HEK293 (cell line): ENCODE results near the gene DEFB121.
"Not testable (repeated sequence)": the region's sequence is repeated elsewhere in the genome, so short reads cannot be mapped to it uniquely, and the experiment has no call there.

Experiments used
- CTCF ChIA-PET: fragments of 350-600 bp; formaldehyde crosslinking; extraction: SDS; loops from one replicate; lab custom pipeline; 2021; ENCODE audit warnings: antibody characterized with exemption; lab: Yijun Ruan, JAX
- POLR2A ChIA-PET: fragments of 300-600 bp; formaldehyde crosslinking; extraction: SDS; loops from one replicate; lab custom pipeline; 2020; ENCODE audit warnings: antibody characterized with exemption, inconsistent platforms; lab: Yijun Ruan, JAX
- H3K27ac ChIP-seq: fragments of 200-500 bp; sonication (Bioruptor generic); 2 replicates; pipeline ENCODE4 v1.5.1; 2014; ENCODE audit warnings: low read depth, low read length, control low read depth, inconsistent platforms; ENCODE audit errors: extremely low read depth
- H3K36me3 ChIP-seq, 2 experiments: fragments of 200-500 bp in 1 of 2; sonication (Bioruptor generic) in 1 of 2; 1 replicate in 1 of 2; 2 replicates in 1 of 2; pipeline ENCODE4 v1.5.1; 2014 to 2017; ENCODE audit warnings: inconsistent platforms in 2 of 2, low read length in 2 of 2; ENCODE audit not compliant: control insufficient read depth in 2 of 2, insufficient read depth in 1 of 2
- H3K4me1 ChIP-seq: fragments of 200-500 bp; sonication (Bioruptor generic); 2 replicates; pipeline ENCODE4 v1.5.1; 2014; ENCODE audit warnings: mild to moderate bottlenecking, low read length, inconsistent platforms; ENCODE audit not compliant: control insufficient read depth, insufficient read depth
- H3K4me3 ChIP-seq: 2 replicates; pipeline ENCODE4 v1.5.1; 2011; ENCODE audit warnings: low read depth, mild to moderate bottlenecking, control low read depth, low read length, moderate library complexity
- H3K9me3 ChIP-seq: fragments of 200-500 bp; sonication (Bioruptor generic); 2 replicates; pipeline ENCODE4 v1.5.1; 2014; ENCODE audit warnings: low read depth, low read length, inconsistent platforms; ENCODE audit not compliant: control insufficient read depth, insufficient read depth
- FEZF1 ChIP-seq: fragments of 450-650 bp; formaldehyde crosslinking; IDR thresholded peaks from 2 replicates; pipeline ENCODE4 v1.5.1; 2016; ENCODE audit warnings: missing biosample characterization, missing genetic modification characterization
- KLF17 ChIP-seq: fragments of 450-650 bp; formaldehyde crosslinking; IDR thresholded peaks from 2 replicates; pipeline ENCODE4 v1.5.1; 2016; ENCODE audit warnings: missing biosample characterization, missing genetic modification characterization
- MYNN ChIP-seq: fragments of 450-650 bp; formaldehyde crosslinking; IDR thresholded peaks from 2 replicates; pipeline ENCODE4 v1.5.1; 2016; ENCODE audit warnings: missing biosample characterization, missing genetic modification characterization, borderline replicate concordance
- REST ChIP-seq: fragments of 450-650 bp; formaldehyde crosslinking; IDR thresholded peaks from 2 replicates; pipeline ENCODE4 v1.5.1; 2016; ENCODE audit warnings: missing biosample characterization, missing genetic modification characterization
- WT1 ChIP-seq: fragments of 450-650 bp; formaldehyde crosslinking; IDR thresholded peaks from 2 replicates; pipeline ENCODE4 v1.5.1; 2016; ENCODE audit warnings: missing biosample characterization, missing genetic modification characterization
- ZBTB26 ChIP-seq: fragments of 450-650 bp; formaldehyde crosslinking; optimal IDR thresholded peaks from 2 replicates; pipeline ENCODE3; 2016; ENCODE audit warnings: missing biosample characterization, mild to moderate bottlenecking, missing genetic modification characterization
- ZIC2 ChIP-seq: fragments of 450-650 bp; formaldehyde crosslinking; IDR thresholded peaks from 2 replicates; pipeline ENCODE4 v1.5.1; 2016; ENCODE audit warnings: missing biosample characterization, missing genetic modification characterization
- ZNF184 ChIP-seq: fragments of 450-650 bp; IDR thresholded peaks from 2 replicates; pipeline ENCODE4 v1.5.1; 2018; ENCODE audit warnings: missing biosample characterization, mild to moderate bottlenecking, missing genetic modification characterization
- ZNF292 ChIP-seq: fragments of 450-650 bp; formaldehyde crosslinking; IDR thresholded peaks from 2 replicates; pipeline ENCODE4 v1.5.1; 2016; ENCODE audit warnings: low read depth, missing biosample characterization, missing genetic modification characterization, borderline replicate concordance
- ZNF362 ChIP-seq: fragments of 450-650 bp; formaldehyde crosslinking; IDR thresholded peaks from 2 replicates; pipeline ENCODE4 v1.5.1; 2016; ENCODE audit warnings: missing biosample characterization, missing genetic modification characterization
- ZNF366 ChIP-seq: fragments of 450-650 bp; formaldehyde crosslinking; conservative IDR thresholded peaks from 2 replicates; pipeline ENCODE4 v1.5.1; 2016; ENCODE audit warnings: missing biosample characterization, missing genetic modification characterization
- ZNF623 ChIP-seq: fragments of 450-650 bp; formaldehyde crosslinking; IDR thresholded peaks from 2 replicates; pipeline ENCODE4 v1.5.1; 2016; ENCODE audit warnings: missing biosample characterization, missing genetic modification characterization
- ZNF626 ChIP-seq: fragments of 450-650 bp; sonication (Bioruptor Pico); formaldehyde crosslinking; IDR thresholded peaks from 2 replicates; pipeline ENCODE4 v1.5.1; 2018; ENCODE audit warnings: missing biosample characterization, missing genetic modification characterization, inconsistent platforms
- ZNF791 ChIP-seq: fragments of 450-650 bp; formaldehyde crosslinking; IDR thresholded peaks from 2 replicates; pipeline ENCODE4 v1.5.1; 2016; ENCODE audit warnings: missing biosample characterization, missing genetic modification characterization
- ZSCAN5A ChIP-seq: fragments of 450-650 bp; formaldehyde crosslinking; IDR thresholded peaks from 2 replicates; pipeline ENCODE4 v1.5.1; 2016; ENCODE audit warnings: missing biosample characterization, missing genetic modification characterization
- TF ChIP-seq, protein P1 (sequence below): fragments of 450-650 bp; formaldehyde crosslinking; IDR thresholded peaks from 2 replicates; pipeline ENCODE4 v1.5.1; 2017; ENCODE audit warnings: missing biosample characterization, missing genetic modification characterization
- TF ChIP-seq, protein P2 (sequence below): fragments of 450-650 bp; formaldehyde crosslinking; IDR thresholded peaks from 2 replicates; pipeline ENCODE4 v1.5.1; 2017; ENCODE audit warnings: missing biosample characterization, missing genetic modification characterization

Gene DEFB121

GRCh38 chr20:31374346-31374745 lies 31.7 kb downstream of the DEFB121 start (continued):
- TF ChIP-seq, protein P1, sequence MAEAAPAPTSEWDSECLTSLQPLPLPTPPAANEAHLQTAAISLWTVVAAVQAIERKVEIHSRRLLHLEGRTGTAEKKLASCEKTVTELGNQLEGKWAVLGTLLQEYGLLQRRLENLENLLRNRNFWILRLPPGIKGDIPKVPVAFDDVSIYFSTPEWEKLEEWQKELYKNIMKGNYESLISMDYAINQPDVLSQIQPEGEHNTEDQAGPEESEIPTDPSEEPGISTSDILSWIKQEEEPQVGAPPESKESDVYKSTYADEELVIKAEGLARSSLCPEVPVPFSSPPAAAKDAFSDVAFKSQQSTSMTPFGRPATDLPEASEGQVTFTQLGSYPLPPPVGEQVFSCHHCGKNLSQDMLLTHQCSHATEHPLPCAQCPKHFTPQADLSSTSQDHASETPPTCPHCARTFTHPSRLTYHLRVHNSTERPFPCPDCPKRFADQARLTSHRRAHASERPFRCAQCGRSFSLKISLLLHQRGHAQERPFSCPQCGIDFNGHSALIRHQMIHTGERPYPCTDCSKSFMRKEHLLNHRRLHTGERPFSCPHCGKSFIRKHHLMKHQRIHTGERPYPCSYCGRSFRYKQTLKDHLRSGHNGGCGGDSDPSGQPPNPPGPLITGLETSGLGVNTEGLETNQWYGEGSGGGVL (tag by site-specific recombination): no peak

DNA sequence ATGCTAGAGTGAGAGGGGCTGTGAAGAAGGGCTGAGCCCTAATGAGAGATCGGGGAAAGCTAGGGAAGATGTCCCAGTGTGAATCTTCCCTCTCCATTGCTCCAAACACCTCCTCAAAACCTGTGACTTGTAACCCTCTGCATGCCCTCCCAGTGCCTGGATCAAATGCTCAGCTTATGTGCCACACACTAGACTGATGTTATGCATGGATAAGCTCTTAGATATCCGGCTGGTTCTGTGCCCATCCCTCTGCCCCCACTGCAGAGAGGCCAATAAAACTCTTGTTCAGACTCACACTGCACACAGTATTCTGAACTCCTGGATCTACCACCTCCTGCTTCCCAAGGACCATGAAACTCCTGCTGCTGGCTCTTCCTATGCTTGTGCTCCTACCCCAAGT lies 37.7 kb downstream of the DEFB121 start, which contains the start of gene DEFB118:
Gene DEFB118, plus strand, starts transcription at position 301 of the 400 bp plus-strand sequence. Its CDS starts 50 bp downstream, at position 351.
- Histone ChIP-seq H3K36me3 (no peaks in the 10 kb centered on the region), H3K27ac (no peak within 1 kb of the TSS), H3K9me3 (no peaks in the 10 kb centered on the region)
- TF ChIP-seq KLF17: no peak
- TF ChIP-seq FEZF1 (tag by site-specific recombination): no peak
- TF ChIP-seq WT1 (tag by site-specific recombination): no peak
- no peak for TF ChIP-seq ZIC2
- TF ChIP-seq, protein P2, sequence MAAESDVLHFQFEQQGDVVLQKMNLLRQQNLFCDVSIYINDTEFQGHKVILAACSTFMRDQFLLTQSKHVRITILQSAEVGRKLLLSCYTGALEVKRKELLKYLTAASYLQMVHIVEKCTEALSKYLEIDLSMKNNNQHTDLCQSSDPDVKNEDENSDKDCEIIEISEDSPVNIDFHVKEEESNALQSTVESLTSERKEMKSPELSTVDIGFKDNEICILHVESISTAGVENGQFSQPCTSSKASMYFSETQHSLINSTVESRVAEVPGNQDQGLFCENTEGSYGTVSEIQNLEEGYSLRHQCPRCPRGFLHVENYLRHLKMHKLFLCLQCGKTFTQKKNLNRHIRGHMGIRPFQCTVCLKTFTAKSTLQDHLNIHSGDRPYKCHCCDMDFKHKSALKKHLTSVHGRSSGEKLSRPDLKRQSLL (tag by site-specific recombination): no peak
- no peak for TF ChIP-seq ZNF292 (tag by site-specific recombination)
- TF ChIP-seq MYNN (tag by site-specific recombination): no peak
- TF ChIP-seq, all 188 proteins: peak for 0
- ChIA-PET POLR2A (no interaction called here), CTCF (no interaction called here)
- no peaks in the 10 kb centered on the region for H3K4me1 ChIP-seq
- H3K4me3 ChIP-seq: no peak within 1 kb of the TSS

- CTCF ChIA-PET, POLR2A ChIA-PET, H3K27ac ChIP-seq, H3K4me1 ChIP-seq, H3K9me3 ChIP-seq, H3K36me3 ChIP-seq, H3K4me3 ChIP-seq: not testable (repeated sequence)
These were observed 41.7 kb downstream of the DEFB121 start for GRCh38 chr20:31364272-31364671.

GRCh38 chr20:31363295-31363694 lies 42.7 kb downstream of the DEFB121 start:
- H3K4me1 ChIP-seq: no peaks in the 10 kb centered on the region
- H3K9me3 ChIP-seq: no peaks in the 10 kb centered on the region
- H3K27ac ChIP-seq: no peak overlapping the region
- ChIA-PET POLR2A (no interaction called here), CTCF (no interaction called here)
- H3K4me3 ChIP-seq: no peak overlapping the region
- H3K36me3 ChIP-seq: no peaks in the 10 kb centered on the region
- TF ChIP-seq ZNF292 (tag by site-specific recombination): no peak
- TF ChIP-seq ZBTB26: no peak
- TF ChIP-seq ZNF623 (tag by site-specific recombination): no peak
- no peak for TF ChIP-seq ZNF791 (tag by site-specific recombination)
- no peak for TF ChIP-seq ZNF626 (tag by site-specific recombination)
- no peak for TF ChIP-seq REST (tag by site-specific recombination)
- TF ChIP-seq ZSCAN5A (tag by site-specific recombination): no peak
- no peak for TF ChIP-seq ZNF362 (tag by site-specific recombination)
- TF ChIP-seq ZNF366 (tag by site-specific recombination): no peak
- TF ChIP-seq ZNF184: no peak
